ELF-1 (cell line): ENCODE measurements around the gene LPP.

Experiments used
- DNase-seq: peaks from one replicate; pipeline ENCODE4 v3.0.0-alpha.2; 2016; ENCODE audit warnings: low read depth, low spot score

LPP gene

GRCh38 chr3:188134856-188135255 lies 19.1 kb upstream of the LPP start:
- no peak for DNase-seq

GRCh38 chr3:188135271-188135670 lies 18.7 kb upstream of the LPP start:
- no peak for DNase-seq

GRCh38 chr3:188137051-188137450 lies 16.9 kb upstream of the LPP start:
- no peak for DNase-seq

GRCh38 chr3:188139466-188139865 lies 14.5 kb upstream of the LPP start:
- DNase-seq = no peak

- no peak for DNase-seq
Measured at GRCh38 chr3:188146219-188146618, 7.7 kb upstream of the LPP start.

- no peak for DNase-seq
Measured at GRCh38 chr3:188147782-188148181, 6.2 kb upstream of the LPP start.

GRCh38 chr3:188148318-188148717 lies 5.6 kb upstream of the LPP start:
- DNase-seq = no peak

GRCh38 chr3:188149587-188149986 lies 4.4 kb upstream of the LPP start:
- DNase-seq = no peak

GRCh38 chr3:188150982-188151381 lies 3.0 kb upstream of the LPP start:
- no peak for DNase-seq

- no peak for DNase-seq
Measured at GRCh38 chr3:188151438-188151837, 2.5 kb upstream of the LPP start.

- peak; percentile 95 for DNase-seq
Measured at GRCh38 chr3:188152660-188153436, 1.1 kb upstream of the LPP start.

- DNase-seq = peak; percentile 91
Measured at GRCh38 chr3:188153437-188154013, 432 bp upstream of the LPP start.

- no peak for DNase-seq
Measured at GRCh38 chr3:188154809-188155574, 1.0 kb downstream of the LPP start.

GRCh38 chr3:188156056-188156455 lies 2.1 kb downstream of the LPP start:
- DNase-seq = peak; percentile 47

- DNase-seq = no peak
Measured at GRCh38 chr3:188157407-188157806, 3.5 kb downstream of the LPP start.

GRCh38 chr3:188157971-188158370 lies 4.0 kb downstream of the LPP start:
- DNase-seq = peak; percentile 37

- no peak for DNase-seq
Measured at GRCh38 chr3:188158731-188159310, 4.9 kb downstream of the LPP start.

- no peak for DNase-seq
Measured at GRCh38 chr3:188160751-188161150, 6.8 kb downstream of the LPP start.

GRCh38 chr3:188164248-188164687 lies 10.3 kb downstream of the LPP start:
- no peak for DNase-seq

- DNase-seq = no peak
Measured at GRCh38 chr3:188165596-188165995, 11.6 kb downstream of the LPP start.

GRCh38 chr3:188166441-188166840 lies 12.5 kb downstream of the LPP start:
- DNase-seq = no peak

GRCh38 chr3:188168186-188168585 lies 14.2 kb downstream of the LPP start:
- no peak for DNase-seq
